Heart left ventricle (tissue), 16 donors: ENCODE data around the gene INPP4A. TPM values are rescaled to one million over a fixed set of nuclear protein-coding genes. Genes with fewer than 3 reads are reported as not detected.
"Not testable (repeated sequence)": the region's sequence is repeated elsewhere in the genome, so short reads cannot be mapped to it uniquely, and the experiment has no call there.

Source experiments
- ATAC-seq, 4 donors: fragments of 200-7000 bp; cut with Tn5 transposase; one replicate each; pipeline ENCODE4 v1.9.1; 2020 to 2022; ENCODE audit warnings: moderate library complexity in 4 of 4, mild to moderate bottlenecking in 3 of 4, moderate number of reproducible peaks in 1 of 4
- DNase-seq, 5 donors: peaks; one replicate each; pipeline ENCODE4 v3.0.0-alpha.2; 2020
- H3K27ac ChIP-seq, 12 donors: fragments of 200-600 bp; sonication (generic) in 4 of 12; one replicate each; pipeline versions ENCODE4 v1.5.0 to v1.8.0; 2016 to 2022; ENCODE audit warnings: mild to moderate bottlenecking in 2 of 12
- H3K27me3 ChIP-seq, 9 donors: fragments of 200-600 bp; sonication (generic) in 2 of 9; one replicate each; pipeline versions ENCODE4 v1.5.1 to v1.8.0; 2016 to 2022; ENCODE audit warnings: mild to moderate bottlenecking in 3 of 9
- H3K36me3 ChIP-seq, 9 donors: fragments of 200-600 bp; sonication (generic) in 2 of 9; one replicate each; pipeline versions ENCODE4 v1.5.0 to v1.8.0; 2018 to 2022; ENCODE audit warnings: mild to moderate bottlenecking in 2 of 9
- H3K4me1 ChIP-seq, 12 donors: fragments of 200-600 bp; sonication (generic) in 4 of 12; one replicate each; pipeline versions ENCODE4 v1.5.0 to v1.8.0; 2016 to 2022; ENCODE audit warnings: mild to moderate bottlenecking in 3 of 12
- H3K4me3 ChIP-seq, 12 donors: fragments of 200-600 bp; sonication (generic) in 4 of 12; one replicate each; pipeline versions ENCODE4 v1.5.0 to v1.8.0; 2017 to 2022; ENCODE audit warnings: mild to moderate bottlenecking in 9 of 12, moderate library complexity in 4 of 12
- H3K9me3 ChIP-seq, 12 donors: fragments of 200-600 bp; sonication (generic) in 4 of 12; one replicate each; pipeline versions ENCODE4 v1.5.0 to v1.8.0; 2016 to 2022; ENCODE audit warnings: mild to moderate bottlenecking in 1 of 12
- POLR2A ChIP-seq, 2 donors: fragments of 450-650 bp; IDR thresholded peaks; one replicate each; pipeline ENCODE4 v1.6.1; 2017; ENCODE audit warnings: antibody characterized with exemption in 2 of 2, mild to moderate bottlenecking in 2 of 2, moderate library complexity in 2 of 2
- WGBS, 4 donors: extraction: QIAGEN DNeasy Blood & Tissue Kit in 2 of 4; methylation state at CpG; one replicate each; pipeline versions ENCODE4 v1.1.5 to v1.1.7; 2013 to 2018; 5-methylcytosine and 5-hydroxymethylcytosine counted together
- intact Hi-C, 10 donors: fragments of 100-400 bp; cut with DNase I; formaldehyde crosslinking; loops; one replicate each; pipeline versions ENCODE4 v1.11.1 to v1.14.2; 2022
- polyA plus RNA-seq, 2 donors: library from polyadenylated mRNA; stranded (reverse); fragments of 200-250 nt; gene quantifications; one replicate each; pipeline ENCODE4 v1.2.3, GENCODE V29; 2013
- total RNA-seq, 9 donors: library from RNA; depleted of rRNA in 2 of 9; stranded (reverse); fragments of >200 nt in 2 of 9; fragmentation: NEBNext Ultra II Directional in 3 of 9; extraction: Animal tissue kit (Norgen Biotek cat#: 25700) in 3 of 9; gene quantifications; one replicate each; pipeline versions ENCODE4 v1.1.0 to v1.2.4, GENCODE V29; 2016 to 2023
- TF ChIP-seq, protein P1 (sequence below), 12 donors: fragments of 200-600 bp; sonication (generic) in 4 of 12; IDR thresholded peaks; one replicate each; pipeline versions ENCODE4 v1.5.0 to v1.8.0; 2018 to 2022; ENCODE audit warnings: antibody characterized with exemption in 12 of 12, mild to moderate bottlenecking in 5 of 12
- donor health status: ischemic (EF 13 %, LVEDD 7.1; RV severe dilation, severe dysfunction).
- donor health status: healthy with polysubstance abuse.
- donor health status: DM: no; HTN: yes; CAD: no.
- donor health status: DM: no; HTN: no; CAD: no.
- donor health status: ischemic (EF 25% LVEDD 6.9; RV normal size, moderate dysfunction).
- donor health status: ischemic (EF 25% LVEDD 5.7; RV mildly dilated, moderate dysfunction).
- donor health status: healthy.
- donor health status: DM: yes; HTN: yes; CAD: no.
- donor health status: ischemic (EF 35%, LVEDD 5.7; RV mildly dilated, moderate dysfunction).
- donor health status: nonischemic (EF 11% LVEDD 7.7; RV severe dilation, severe dysfunction).
- donor health status: DM: yes; HTN: yes; CAD: no.
- donor health status: PGD.
- donor health status: ischemic (EF 29% LVEDD 5.4; RV normal size, mild dysfunction).
- donor health status: nonischemic (EF 23%, LVEDD 6.1; RV moderate dilation, normal function).

Gene INPP4A
- total and polyA plus RNA-seq, 11 donors, result 5.1 to 30.5 (median 20.3) TPM

DNA sequence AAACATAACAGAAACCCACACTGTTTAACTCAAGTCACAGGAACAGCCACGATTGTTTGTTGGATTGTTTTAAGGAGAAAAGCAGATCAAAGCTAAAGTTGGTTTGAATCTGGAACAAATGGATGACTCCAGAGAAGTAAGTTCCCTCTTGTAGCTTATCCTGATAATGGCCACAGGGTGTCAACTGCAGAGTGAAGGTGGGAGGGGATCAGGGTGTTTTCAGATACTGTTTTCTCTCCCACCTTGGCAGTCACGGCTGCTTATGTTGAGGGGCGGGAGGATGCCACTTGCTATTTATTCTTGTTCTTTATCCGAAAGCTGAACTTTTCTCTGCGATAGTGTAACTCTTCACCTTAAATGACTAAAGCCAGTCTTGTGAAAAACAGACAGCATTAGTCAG is 36.5 kb upstream of the INPP4A start:
- Histone ChIP-seq H3K27ac (no peak overlapping the region), H3K27me3 (no peaks in the 10 kb centered on the region), H3K4me3 (no peak overlapping the region), H3K36me3 (no peaks in the 10 kb centered on the region), H3K4me1 (peaks cover 0 to 5% (median 0%) of the 10 kb centered on the region in 12 donors), H3K9me3 (no peaks in the 10 kb centered on the region)
- ATAC-seq, result no peak
- intact Hi-C loops, result no loop called here
- no peak for TF ChIP-seq POLR2A (IDR thresholded peaks at IDR 0.05)
- TF ChIP-seq, protein P1, sequence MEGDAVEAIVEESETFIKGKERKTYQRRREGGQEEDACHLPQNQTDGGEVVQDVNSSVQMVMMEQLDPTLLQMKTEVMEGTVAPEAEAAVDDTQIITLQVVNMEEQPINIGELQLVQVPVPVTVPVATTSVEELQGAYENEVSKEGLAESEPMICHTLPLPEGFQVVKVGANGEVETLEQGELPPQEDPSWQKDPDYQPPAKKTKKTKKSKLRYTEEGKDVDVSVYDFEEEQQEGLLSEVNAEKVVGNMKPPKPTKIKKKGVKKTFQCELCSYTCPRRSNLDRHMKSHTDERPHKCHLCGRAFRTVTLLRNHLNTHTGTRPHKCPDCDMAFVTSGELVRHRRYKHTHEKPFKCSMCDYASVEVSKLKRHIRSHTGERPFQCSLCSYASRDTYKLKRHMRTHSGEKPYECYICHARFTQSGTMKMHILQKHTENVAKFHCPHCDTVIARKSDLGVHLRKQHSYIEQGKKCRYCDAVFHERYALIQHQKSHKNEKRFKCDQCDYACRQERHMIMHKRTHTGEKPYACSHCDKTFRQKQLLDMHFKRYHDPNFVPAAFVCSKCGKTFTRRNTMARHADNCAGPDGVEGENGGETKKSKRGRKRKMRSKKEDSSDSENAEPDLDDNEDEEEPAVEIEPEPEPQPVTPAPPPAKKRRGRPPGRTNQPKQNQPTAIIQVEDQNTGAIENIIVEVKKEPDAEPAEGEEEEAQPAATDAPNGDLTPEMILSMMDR (IDR thresholded peaks at IDR 0.05), result no peak
- WGBS, 4 donors, result 68 to 75% (median 73%) methylated on average over 5 of the region's 5 CpGs
- no peak for DNase-seq

DNA sequence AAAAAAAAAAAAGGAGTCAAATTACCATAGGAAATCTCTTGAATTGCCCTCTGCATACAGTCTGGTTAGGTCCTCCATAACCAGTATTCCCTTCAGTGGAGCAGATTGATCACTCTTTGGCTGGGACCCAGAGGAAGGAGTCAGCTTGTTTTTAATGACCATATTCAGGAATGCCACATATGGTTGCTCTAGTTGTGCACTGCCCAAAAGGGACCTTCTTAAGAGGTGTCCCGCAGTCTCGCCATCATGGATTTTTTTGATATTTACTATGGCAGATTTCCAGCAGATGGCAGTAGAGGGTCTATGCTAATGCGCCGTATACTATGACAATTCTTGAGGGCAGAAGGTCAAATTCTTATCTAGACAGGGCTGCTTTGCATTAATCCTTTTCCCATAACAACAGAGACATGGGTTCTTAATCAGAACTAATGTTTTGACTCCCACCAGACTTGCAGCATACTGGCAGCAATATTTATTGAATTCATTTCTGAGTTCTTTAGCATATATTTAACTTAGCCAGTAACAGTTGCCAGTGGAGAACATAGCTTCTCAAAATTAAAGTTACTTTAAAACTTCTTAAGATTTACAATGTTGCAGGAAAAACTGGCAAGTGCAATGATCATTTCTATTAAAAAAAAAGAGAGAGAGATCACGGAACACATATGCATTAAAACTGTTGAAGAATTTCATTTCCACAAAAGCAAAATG is 31.8 kb upstream of the INPP4A start:
- no peak for TF ChIP-seq POLR2A (IDR thresholded peaks at IDR 0.05)
- TF ChIP-seq, protein P1 (IDR thresholded peaks at IDR 0.05), result peak; percentile 65 to 90 (median 80)
- H3K9me3 ChIP-seq, result peaks cover 0 to 9% (median 0%) of the 10 kb centered on the region in 12 donors

DNA sequence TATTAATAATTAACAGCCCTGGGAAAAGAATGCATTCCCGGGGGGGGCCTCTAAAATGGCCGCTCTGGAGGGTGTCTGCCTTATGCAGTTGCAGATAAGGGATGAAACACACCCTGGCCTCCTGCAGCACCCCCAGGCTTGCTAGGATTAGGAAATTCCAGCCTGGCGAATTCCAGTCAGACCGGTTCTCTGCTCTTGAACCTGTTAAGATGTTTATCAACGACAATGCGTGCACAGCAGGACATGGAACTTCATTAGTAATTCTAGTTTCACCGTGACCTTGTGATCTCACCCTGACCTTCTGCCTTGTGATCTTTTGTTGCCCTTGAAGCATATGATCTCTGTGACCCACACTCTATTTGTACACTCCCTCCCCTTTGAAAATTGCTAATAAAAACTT is 30.4 kb upstream of the INPP4A start:
- not testable (repeated sequence) for H3K27ac ChIP-seq, ATAC-seq, H3K27me3 ChIP-seq, H3K9me3 ChIP-seq, H3K36me3 ChIP-seq, DNase-seq, H3K4me3 ChIP-seq, H3K4me1 ChIP-seq
- WGBS, 4 donors, result 95 to 99% (median 95%) methylated on average over 7 of the region's 7 CpGs
- intact Hi-C loops, result loop anchor here (5.0 to 10.0 kb wide), 10 partner anchors 101 to 423 kb away; partner anchors contain the start of genes COA5 (in 1 of the 10) and UNC50 (in 1 of the 10)

More for the DNA sequence above, 31.8 kb upstream of the INPP4A start:
- WGBS, 4 donors, result 15 to 29% (median 25%) methylated on average over 5 of the region's 5 CpGs
- no peaks in the 10 kb centered on the region for H3K27me3 ChIP-seq
- H3K27ac ChIP-seq, result no peak overlapping the region
- no peak overlapping the region for H3K4me3 ChIP-seq
- ATAC-seq, result peak; percentile 75 to 91 (median 88)
- peaks cover 0 to 5% (median 0%) of the 10 kb centered on the region in 12 donors for H3K4me1 ChIP-seq
- intact Hi-C loops, result loop anchor here (1.0 to 10.0 kb wide), 15 partner anchors 102 to 424 kb away; partner anchors contain the start of genes COA5 (in 2 of the 10) and UNC50 (in 2 of the 10)
- H3K36me3 ChIP-seq, result no peaks in the 10 kb centered on the region
- DNase-seq, result peak in 2 of 5 donors; percentile 32 to 40

DNA sequence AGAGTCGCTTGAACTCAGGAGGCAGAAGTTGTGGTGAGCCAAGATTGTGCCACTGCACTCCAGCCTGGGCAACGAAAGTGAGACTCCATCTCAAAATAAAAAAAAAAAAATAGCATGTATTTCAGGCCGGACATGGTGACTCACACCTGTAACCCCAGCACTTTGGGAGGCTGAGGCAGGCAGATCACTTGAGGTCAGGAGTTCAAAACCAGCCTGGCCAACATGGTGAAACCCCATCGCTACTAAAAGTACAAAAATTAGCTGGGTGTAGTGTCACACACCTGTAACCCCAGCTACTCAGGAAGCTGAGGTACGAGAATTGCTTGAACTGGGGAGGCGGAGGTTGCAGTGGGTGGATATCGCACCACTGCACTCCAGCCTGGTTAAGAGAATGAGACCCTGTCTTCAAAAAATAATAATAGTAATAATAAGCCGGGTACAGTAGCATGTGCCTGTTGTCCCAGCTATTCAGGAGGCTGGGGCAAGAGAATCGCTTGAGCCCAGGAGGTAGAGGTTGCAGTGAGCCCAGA is 28.9 kb upstream of the INPP4A start:
- intact Hi-C loops, result loop anchor here in 8 of 10 donors (5.0 to 10.0 kb wide), 7 partner anchors 99 to 419 kb away; no protein-coding TSS in a partner anchor
- not testable (repeated sequence) for H3K27me3 ChIP-seq, H3K27ac ChIP-seq, DNase-seq, H3K9me3 ChIP-seq, H3K4me3 ChIP-seq, H3K36me3 ChIP-seq, ATAC-seq
- peaks cover 0 to 19% (median 4%) of the 10 kb centered on the region in 12 donors for H3K4me1 ChIP-seq
- WGBS, 4 donors, result 89 to 96% (median 95%) methylated on average over 9 of the region's 9 CpGs
